ENCODE data around the gene SERPINI1. TPM values are rescaled to one million over a fixed set of nuclear protein-coding genes. Genes with fewer than 3 reads are reported as not detected.

SERPINI1 gene
- total and polyA plus RNA-seq, 2 experiments from 2014 or later, result 13.2 to 23.1 TPM

DNA sequence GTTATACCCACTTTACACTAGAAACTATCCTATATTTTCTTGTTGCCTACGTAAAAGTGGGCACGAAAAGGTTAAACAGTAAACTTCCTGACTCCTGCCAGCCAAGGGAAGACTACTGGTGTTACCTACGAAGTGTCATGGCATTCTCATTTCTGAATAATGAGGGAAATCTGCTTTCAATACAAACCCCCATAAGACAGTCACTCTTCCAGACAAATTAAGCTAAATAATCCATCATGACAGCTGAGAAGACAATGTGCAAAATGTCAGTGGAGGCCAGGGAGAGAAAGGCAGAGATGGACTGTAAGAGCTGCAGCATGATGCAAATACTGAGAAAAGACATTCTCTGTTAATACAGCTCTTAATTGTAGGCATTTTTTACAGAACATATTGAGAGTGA is 136.5 kb downstream of the SERPINI1 start:
- H3K9me2 ChIP-seq (replicated peaks; ENCODE audit: insufficient read depth), result no peaks in the 10 kb centered on the region
- H3K27ac ChIP-seq, result no peak overlapping the region
- H2AFZ ChIP-seq, result no peak overlapping the region
- no peaks in the 10 kb centered on the region for H3K79me2 ChIP-seq
- H4K20me1 ChIP-seq (ENCODE audit: insufficient read depth, poor library complexity, severe bottlenecking), result no peaks in the 10 kb centered on the region
- 61% methylated on average over 3 of the region's 3 CpGs for WGBS (ENCODE audit: low lambda C conversion rate, missing lambda C conversion rate)
- no peaks in the 10 kb centered on the region for H3K9me3 ChIP-seq (ENCODE audit: low read depth)
- no peak for TF ChIP-seq EZH2 (IDR thresholded peaks at IDR 0.05; ENCODE audit: borderline replicate concordance)
- no peak for TF ChIP-seq CTCF (IDR thresholded peaks at IDR 0.05; ENCODE audit: poor library complexity)
- TF ChIP-seq EZH2phosphoT487 (IDR thresholded peaks at IDR 0.05; ENCODE audit: low read depth, severe bottlenecking, unreplicated experiment), result no peak
- H3K4me2 ChIP-seq, result no peak overlapping the region
- no peaks in the 10 kb centered on the region for H3K27me3 ChIP-seq
- no peak for DNase-seq (ENCODE audit: low spot score)
- no peaks in the 10 kb centered on the region for H3K4me1 ChIP-seq (ENCODE audit: insufficient read depth)
- no peak overlapping the region for H3K4me3 ChIP-seq
- no peaks in the 10 kb centered on the region for H3K36me3 ChIP-seq (replicated peaks; ENCODE audit: insufficient read depth, low read depth)

DNA sequence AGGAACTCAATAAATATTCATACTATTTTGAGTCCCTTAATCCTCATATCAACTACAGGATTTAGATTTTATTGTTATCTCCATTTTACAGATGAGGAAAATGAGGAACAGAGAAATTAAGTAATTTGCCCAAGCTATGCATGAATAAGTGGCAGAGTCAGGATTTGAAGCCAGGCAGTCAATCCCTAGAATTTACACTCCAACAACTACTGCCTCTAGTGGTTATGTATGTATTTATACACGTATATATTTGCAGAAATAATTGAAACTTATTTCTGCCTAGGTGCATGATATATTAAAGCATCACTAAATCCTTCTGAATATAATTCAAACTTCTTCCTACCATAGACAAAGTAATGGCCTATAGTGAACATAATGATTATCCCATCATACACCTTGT is 137.4 kb downstream of the SERPINI1 start:
- Histone ChIP-seq H3K27me3 (no peaks in the 10 kb centered on the region), H2AFZ (no peak overlapping the region), H3K4me2 (no peak overlapping the region), H3K9me2 (replicated peaks; ENCODE audit: insufficient read depth) (no peaks in the 10 kb centered on the region), H3K4me1 (ENCODE audit: insufficient read depth) (no peaks in the 10 kb centered on the region), H3K9me3 (ENCODE audit: low read depth) (no peaks in the 10 kb centered on the region), H3K36me3 (replicated peaks; ENCODE audit: insufficient read depth, low read depth) (no peaks in the 10 kb centered on the region), H3K79me2 (no peaks in the 10 kb centered on the region), H4K20me1 (ENCODE audit: insufficient read depth, poor library complexity, severe bottlenecking) (no peaks in the 10 kb centered on the region), H3K4me3 (no peak overlapping the region), H3K27ac (no peak overlapping the region)
- TF ChIP-seq CTCF (IDR thresholded peaks at IDR 0.05; ENCODE audit: poor library complexity) (no peak), EZH2 (IDR thresholded peaks at IDR 0.05; ENCODE audit: borderline replicate concordance) (no peak), EZH2phosphoT487 (IDR thresholded peaks at IDR 0.05; ENCODE audit: low read depth, severe bottlenecking, unreplicated experiment) (no peak)
- 46% methylated on average over 1 of the region's 1 CpG for WGBS (ENCODE audit: low lambda C conversion rate, missing lambda C conversion rate)
- no peak for DNase-seq (ENCODE audit: low spot score)

DNA sequence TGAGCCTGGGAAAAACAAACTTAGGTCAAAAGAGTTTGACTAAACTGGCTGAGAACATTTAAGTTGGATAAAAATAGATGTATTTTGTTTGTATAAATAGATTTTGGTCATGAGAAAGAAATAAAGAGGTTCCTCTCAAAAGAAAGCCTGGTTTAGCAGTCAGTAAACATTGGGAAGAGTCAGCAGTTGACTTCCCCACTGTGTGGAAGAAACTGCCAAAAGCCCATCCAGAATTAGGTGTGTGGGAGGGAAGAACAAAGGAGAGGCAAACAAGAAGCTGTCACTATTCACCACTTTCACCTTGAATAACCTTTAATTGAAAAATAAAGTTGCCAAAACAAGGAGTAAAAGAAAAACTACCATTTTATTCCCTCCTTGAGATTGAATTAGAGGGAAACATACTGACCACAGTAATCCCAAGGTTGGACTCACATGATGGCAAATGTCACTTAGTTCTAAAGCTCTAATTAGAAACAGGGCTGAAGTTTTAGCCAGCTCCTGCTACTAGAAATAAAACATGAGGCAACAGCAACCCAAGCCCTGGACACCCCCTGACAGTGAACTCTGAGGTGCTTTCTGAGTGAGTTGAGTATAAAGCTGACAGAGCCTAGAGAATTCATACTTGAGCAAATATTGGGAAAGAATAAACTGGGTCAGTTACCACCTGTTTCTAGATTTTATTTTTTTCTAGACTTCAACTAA is 139.3 kb downstream of the SERPINI1 start:
- TF ChIP-seq CTCF (IDR thresholded peaks at IDR 0.05; ENCODE audit: poor library complexity), result no peak
- TF ChIP-seq EZH2phosphoT487 (IDR thresholded peaks at IDR 0.05; ENCODE audit: low read depth, severe bottlenecking, unreplicated experiment), result no peak
- TF ChIP-seq EZH2 (IDR thresholded peaks at IDR 0.05; ENCODE audit: borderline replicate concordance), result no peak
- Histone ChIP-seq H4K20me1 (ENCODE audit: insufficient read depth, poor library complexity, severe bottlenecking) (no peaks in the 10 kb centered on the region), H3K27ac (no peak overlapping the region), H3K36me3 (replicated peaks; ENCODE audit: insufficient read depth, low read depth) (no peaks in the 10 kb centered on the region), H3K79me2 (no peaks in the 10 kb centered on the region), H3K9me3 (ENCODE audit: low read depth) (no peaks in the 10 kb centered on the region), H3K4me3 (no peak overlapping the region), H3K9me2 (replicated peaks; ENCODE audit: insufficient read depth) (no peaks in the 10 kb centered on the region), H3K4me1 (ENCODE audit: insufficient read depth) (no peaks in the 10 kb centered on the region), H2AFZ (no peak overlapping the region), H3K27me3 (no peaks in the 10 kb centered on the region), H3K4me2 (no peak overlapping the region)
- no peak for DNase-seq (ENCODE audit: low spot score)

Small RNA genes lying within 50 kb of the gene (small RNA-seq; reads per million reads assigned to genes)
- not detected for gene HMGN1P8

Other genes with a start within 250 kb of the SERPINI1 start
- not detected in 2 replicates for gene WDR49, start 81.8 kb upstream of the SERPINI1 start, total RNA-seq
- gene WDR49, start 81.8 kb upstream of the SERPINI1 start, polyA plus RNA-seq, result not detected in 2 replicates
- gene PDCD10, start 829 bp upstream of the SERPINI1 start, total RNA-seq, result 88.7 and 89.6 TPM in 2 replicates
- gene PDCD10, start 829 bp upstream of the SERPINI1 start, polyA plus RNA-seq, result 49.5 and 58.2 TPM in 2 replicates

Data from hepatocyte (in vitro differentiated cells).